Epithelial cell of proximal tubule (primary cell): ENCODE data around the gene THSD7A. TPM values are rescaled to one million over a fixed set of nuclear protein-coding genes. Genes with fewer than 3 reads are reported as not detected.

Experiments
- DNase-seq: peaks from one replicate; pipeline ENCODE4 v3.0.0-alpha.2; 2011; ENCODE audit warnings: low read depth
- H3K4me3 ChIP-seq: 2 replicates; pipeline ENCODE4 v1.5.1; 2011; ENCODE audit warnings: low read depth, mild to moderate bottlenecking, low read length
- total RNA-seq: library from RNA; depleted of rRNA; stranded (reverse); fragments of >200 nt; gene quantifications from 2 replicates; pipeline ENCODE4 v1.2.3, GENCODE V29; 2015
- TF ChIP-seq, protein P1 (sequence below): conservative IDR thresholded peaks from 2 replicates; pipeline ENCODE4 v1.5.1; 2012; ENCODE audit warnings: low read depth, mild to moderate bottlenecking, low read length

Gene THSD7A
- total RNA-seq, 1 donor from 2014 or later = 2.0 TPM

DNA sequence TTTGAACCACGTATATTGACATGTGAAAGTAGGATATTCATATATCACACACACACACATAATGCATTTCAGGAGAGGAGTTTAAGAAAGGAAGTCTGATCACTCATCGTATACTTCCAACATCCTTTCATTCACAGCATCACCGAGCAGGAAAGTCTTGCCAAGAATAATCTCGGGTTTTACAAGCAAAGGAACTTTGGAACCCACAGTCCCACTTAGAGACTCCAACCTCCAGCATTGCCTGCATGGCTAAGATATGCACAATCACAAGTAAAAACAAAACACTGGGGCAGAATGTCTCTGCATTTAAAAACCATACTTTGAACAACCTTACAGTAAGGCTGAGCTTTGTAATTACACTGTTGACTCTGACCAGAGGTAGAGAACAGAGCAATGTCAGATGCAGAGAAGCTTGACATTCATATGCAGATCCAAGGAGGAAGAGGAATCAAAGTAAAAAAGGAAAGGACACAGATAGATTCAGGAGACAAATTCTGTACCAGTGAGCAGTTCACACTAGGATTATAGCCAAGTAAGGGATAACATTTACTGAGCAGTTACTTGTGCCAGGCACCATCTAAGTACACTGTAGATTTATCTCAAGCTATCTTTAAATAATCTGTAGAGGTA lies 14.8 kb downstream of the THSD7A start:
- DNase-seq = no peak
- no peak overlapping the region for H3K4me3 ChIP-seq
- TF ChIP-seq, protein P1, sequence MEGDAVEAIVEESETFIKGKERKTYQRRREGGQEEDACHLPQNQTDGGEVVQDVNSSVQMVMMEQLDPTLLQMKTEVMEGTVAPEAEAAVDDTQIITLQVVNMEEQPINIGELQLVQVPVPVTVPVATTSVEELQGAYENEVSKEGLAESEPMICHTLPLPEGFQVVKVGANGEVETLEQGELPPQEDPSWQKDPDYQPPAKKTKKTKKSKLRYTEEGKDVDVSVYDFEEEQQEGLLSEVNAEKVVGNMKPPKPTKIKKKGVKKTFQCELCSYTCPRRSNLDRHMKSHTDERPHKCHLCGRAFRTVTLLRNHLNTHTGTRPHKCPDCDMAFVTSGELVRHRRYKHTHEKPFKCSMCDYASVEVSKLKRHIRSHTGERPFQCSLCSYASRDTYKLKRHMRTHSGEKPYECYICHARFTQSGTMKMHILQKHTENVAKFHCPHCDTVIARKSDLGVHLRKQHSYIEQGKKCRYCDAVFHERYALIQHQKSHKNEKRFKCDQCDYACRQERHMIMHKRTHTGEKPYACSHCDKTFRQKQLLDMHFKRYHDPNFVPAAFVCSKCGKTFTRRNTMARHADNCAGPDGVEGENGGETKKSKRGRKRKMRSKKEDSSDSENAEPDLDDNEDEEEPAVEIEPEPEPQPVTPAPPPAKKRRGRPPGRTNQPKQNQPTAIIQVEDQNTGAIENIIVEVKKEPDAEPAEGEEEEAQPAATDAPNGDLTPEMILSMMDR = no peak

DNA sequence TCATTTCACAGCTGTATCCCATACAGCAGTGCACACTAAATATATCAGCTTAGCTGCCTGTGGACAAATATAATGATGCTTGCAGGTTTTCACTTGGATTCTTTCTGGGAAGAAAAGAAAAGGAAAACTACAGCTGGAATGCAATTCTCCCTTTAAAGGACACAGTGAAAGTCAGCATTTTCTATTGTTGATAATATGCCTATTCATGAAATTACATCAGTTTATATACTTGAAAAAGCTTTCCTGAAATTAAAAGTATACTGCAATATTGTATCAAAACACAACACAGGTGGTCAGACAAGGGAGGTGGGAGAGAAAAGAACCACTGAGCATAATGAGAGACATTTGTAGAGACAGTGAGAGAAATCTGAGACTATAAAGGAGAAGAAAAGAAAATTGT lies 20.3 kb downstream of the THSD7A start:
- H3K4me3 ChIP-seq = no peak overlapping the region
- DNase-seq = no peak
- TF ChIP-seq, protein P1 = no peak

DNA sequence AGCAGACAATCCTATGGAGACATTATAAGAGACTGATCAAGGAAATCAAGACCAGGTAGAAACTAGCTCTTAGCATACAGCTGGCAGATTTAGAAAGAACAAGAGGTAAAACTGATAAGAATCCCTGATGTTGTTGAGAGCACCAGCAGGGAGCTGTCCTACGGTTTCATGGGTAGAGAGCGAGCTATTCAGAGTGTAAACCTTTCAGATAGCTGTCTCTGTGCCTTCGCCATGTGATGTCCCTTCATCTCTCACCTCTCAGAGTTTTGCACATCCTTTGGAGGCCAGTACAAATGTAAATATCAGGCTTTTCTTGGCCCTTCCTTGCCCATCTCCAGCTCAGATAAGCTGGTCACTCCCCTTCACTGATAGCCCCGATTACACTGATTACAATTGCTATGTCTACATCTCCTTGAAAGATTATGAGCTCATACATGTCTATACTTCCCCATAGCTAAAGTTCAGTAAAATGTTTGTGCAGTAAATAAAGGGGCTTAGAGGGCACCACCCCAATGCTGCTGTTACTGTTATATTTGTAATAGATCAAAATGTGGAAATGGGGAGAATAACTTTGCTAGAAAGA lies 21.9 kb downstream of the THSD7A start:
- TF ChIP-seq, protein P1 = no peak
- no peak for DNase-seq

DNA sequence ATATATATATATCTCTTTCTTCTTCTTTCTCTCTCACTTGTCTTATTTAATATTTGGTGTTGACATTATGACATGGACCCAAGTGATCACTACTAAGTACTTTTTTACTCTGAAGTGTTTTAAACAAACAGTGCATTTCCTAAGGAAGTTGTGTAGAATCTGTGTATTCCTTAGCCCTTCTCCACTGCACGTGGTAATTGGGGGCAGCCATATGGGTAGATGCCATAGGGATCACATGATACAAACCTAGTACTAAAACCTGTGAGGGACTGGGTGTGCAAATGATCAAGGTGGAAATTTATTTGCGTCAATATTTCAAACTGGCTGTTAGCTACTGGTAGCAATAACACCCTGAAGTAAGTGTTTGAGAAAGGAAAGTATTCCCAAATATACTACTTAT lies 25.0 kb downstream of the THSD7A start:
- no peak for DNase-seq
- TF ChIP-seq, protein P1 = no peak
- no peak overlapping the region for H3K4me3 ChIP-seq

More for the DNA sequence above, 21.9 kb downstream of the THSD7A start:
- H3K4me3 ChIP-seq = no peak overlapping the region

DNA sequence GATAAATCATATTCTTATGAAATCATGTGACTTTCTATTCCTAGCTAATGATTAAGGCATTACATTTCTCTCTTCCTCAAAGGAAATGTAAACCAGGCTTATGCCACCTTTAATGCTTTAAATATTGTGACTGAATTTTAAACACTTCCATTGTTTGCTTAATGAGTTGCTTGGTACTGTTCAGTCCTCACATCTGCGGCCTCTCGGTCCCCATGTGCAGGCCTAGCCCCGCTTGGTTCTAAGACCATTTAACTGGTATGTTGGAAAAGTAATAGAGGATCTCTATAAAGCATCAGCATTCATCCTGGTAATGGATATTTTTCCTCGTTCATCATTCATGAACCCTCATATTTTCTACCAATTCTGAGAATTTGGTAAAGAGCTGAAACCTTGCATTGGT lies 27.4 kb downstream of the THSD7A start:
- no peak for DNase-seq
- no peak overlapping the region for H3K4me3 ChIP-seq
- TF ChIP-seq, protein P1 = no peak

DNA sequence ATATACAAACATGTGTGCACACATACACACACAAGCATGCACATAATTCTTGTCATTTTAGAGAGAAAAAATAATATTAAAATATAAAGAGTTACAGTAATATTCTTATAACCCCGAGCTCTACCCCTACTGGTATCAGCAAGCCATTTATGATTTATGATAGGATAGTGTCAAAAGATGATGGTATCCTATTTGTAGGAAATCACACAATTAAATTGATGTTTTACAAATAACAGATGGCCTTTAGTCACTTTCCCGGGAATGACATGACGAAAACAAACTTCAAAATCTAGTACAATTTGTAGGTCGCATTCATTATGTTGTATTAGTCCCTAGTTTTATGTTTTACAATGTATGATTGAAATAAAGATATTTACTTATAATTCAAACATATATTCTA lies 36.8 kb downstream of the THSD7A start:
- no peak for DNase-seq
- H3K4me3 ChIP-seq = no peak overlapping the region
- TF ChIP-seq, protein P1 = no peak

DNA sequence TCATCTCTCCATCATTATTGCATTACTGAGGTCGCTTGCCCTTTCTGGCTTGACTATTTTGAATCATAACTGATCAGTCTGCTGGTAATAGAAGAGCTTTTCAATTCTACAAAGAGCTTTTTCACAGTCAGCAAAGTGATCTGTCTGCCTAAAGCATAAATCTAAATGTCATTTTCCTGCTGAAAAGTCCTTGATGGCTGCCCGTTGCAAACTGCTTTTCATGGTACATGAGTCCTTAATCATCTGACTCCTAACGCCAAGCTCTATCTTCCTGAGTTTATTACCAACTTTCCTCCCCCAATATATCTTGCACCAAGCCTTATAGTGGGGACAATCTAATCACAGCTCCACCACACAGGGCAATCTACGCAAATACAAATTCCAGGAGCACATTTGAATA lies 39.8 kb downstream of the THSD7A start:
- no peak overlapping the region for H3K4me3 ChIP-seq
- TF ChIP-seq, protein P1 = no peak
- DNase-seq = no peak
